SK-MEL-5 (cell line): ENCODE results near the gene SHISA6. TPM values are rescaled to one million over a fixed set of nuclear protein-coding genes. Genes with fewer than 3 reads are reported as not detected.

ENCODE experiments used
- DNase-seq: peaks from one replicate; pipeline ENCODE4 v3.0.0-alpha.2; 2016; ENCODE audit warnings: low read depth, low spot score
- in situ Hi-C: cut with HindIII; loops from 2 replicates; pipeline ENCODE4 v1.10.0; 2016; ENCODE audit warnings: low sequenced_read_pairs, high pct_unique_total_duplicates, low pct_unique_long_range_greater_than_20kb
- total RNA-seq: library from RNA; depleted of rRNA; stranded (reverse); fragments of >200 nt; shearing (Covaris generic); gene quantifications from 2 replicates; pipeline ENCODE4 v1.2.3, GENCODE V29; 2014

SHISA6 gene
- total RNA-seq, 1 experiment from 2014 or later = not detected

DNA sequence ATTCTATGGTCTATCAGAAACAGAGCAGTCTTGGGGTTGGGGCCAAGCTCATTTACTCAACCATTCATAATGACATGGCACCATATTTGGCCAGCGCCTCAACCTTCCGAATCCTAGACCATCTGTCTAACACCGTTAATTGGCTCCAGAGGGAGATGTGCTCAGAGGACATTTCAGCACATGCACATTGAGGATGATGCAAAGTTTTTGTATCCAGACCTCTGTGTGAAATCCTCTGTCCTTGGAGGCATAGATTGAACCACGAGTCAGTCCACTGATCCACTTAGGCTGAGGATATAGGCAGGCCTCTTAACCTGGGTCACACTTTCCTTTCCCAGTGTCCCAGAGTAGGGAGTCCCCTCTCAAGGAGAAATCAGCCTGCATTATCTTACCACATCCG is 85.5 kb downstream of the SHISA6 start:
- no peak for DNase-seq
- in situ Hi-C loops = no loop called here

DNA sequence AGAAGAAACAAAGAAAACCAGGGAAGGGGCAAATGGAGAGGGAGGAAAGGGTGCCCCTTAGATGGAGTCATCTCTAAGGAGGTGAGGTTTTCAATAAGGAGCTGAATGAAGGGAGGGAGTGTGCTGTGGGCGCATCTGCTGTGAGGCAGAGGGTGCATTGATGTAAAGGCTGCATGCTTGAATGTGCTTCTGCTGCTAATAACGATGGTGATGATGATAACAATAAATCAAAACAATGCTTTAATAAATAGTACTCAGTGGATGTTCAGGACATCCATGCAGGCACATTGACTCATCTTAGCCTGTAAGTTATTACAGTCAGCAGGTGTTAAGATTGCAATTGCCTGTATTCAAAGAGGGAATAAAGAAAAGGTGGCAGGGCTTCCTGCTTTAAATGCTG is 87.8 kb downstream of the SHISA6 start:
- no peak for DNase-seq
- in situ Hi-C loops = no loop called here

GRCh38 chr17:11330006-11330405 is 89.0 kb downstream of the SHISA6 start:
- DNase-seq = no peak
- in situ Hi-C loops = no loop called here

GRCh38 chr17:11330826-11331225 is 89.8 kb downstream of the SHISA6 start:
- peak; percentile 2 for DNase-seq
- in situ Hi-C loops = no loop called here

- in situ Hi-C loops = no loop called here
- peak; percentile 45 for DNase-seq
Measured at GRCh38 chr17:11331547-11332513, 90.8 kb downstream of the SHISA6 start.

GRCh38 chr17:11332706-11333105 is 91.7 kb downstream of the SHISA6 start:
- in situ Hi-C loops = no loop called here

GRCh38 chr17:11334493-11334892 is 93.5 kb downstream of the SHISA6 start:
- in situ Hi-C loops = no loop called here
- DNase-seq = no peak

More at GRCh38 chr17:11332706-11333105, 91.7 kb downstream of the SHISA6 start:
- no peak for DNase-seq

DNA sequence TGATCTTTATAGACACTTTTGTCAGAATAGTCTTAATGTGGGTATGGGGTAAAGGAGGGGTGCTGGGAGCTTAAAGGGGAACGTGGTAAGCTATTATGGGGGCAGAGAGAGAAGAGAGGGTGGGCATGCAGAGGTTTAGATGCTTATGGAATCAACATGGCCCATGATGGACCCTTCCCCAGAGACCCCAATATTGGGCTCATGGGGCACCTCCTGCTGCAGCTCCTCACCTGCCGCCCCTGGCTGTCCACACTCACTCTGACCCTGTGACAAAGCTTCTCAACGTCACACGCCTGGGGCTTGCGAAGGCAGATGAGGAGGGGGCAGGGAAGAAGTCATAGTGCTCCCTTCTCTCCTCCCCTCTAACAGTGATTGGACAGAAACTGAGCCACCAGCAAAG is 95.3 kb downstream of the SHISA6 start:
- in situ Hi-C loops = no loop called here
- DNase-seq = no peak

- in situ Hi-C loops = no loop called here
- no peak for DNase-seq
Measured at GRCh38 chr17:11340803-11341202, 99.8 kb downstream of the SHISA6 start.

GRCh38 chr17:11342138-11342537 is 101.1 kb downstream of the SHISA6 start:
- DNase-seq = no peak
- in situ Hi-C loops = no loop called here

- no peak for DNase-seq
Measured at GRCh38 chr17:11349106-11349505, 108.1 kb downstream of the SHISA6 start.

DNA sequence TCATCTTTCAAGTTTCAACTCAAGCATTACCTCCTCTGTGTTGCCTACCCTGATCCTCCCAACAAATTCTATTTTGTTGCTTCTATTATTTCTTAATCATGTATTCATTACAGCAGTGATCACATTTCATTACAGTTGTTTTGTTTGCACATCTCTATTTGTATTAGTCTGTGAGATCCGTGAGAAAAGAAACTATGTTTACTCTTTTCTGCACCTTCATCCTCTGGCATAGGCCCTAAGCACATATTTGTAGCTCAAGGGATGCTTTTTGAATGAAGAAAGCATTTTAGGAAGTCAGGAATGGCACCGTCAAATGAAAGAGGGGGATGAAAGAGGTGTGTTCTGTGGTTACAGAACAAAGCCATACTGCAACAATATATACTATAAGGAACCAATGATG is 110.5 kb downstream of the SHISA6 start:
- in situ Hi-C loops = no loop called here

More at GRCh38 chr17:11349106-11349505, 108.1 kb downstream of the SHISA6 start:
- in situ Hi-C loops = no loop called here

GRCh38 chr17:11353601-11354000 is 112.6 kb downstream of the SHISA6 start:
- in situ Hi-C loops = no loop called here
- DNase-seq = no peak

More for the DNA sequence above, 110.5 kb downstream of the SHISA6 start:
- no peak for DNase-seq

- in situ Hi-C loops = no loop called here
- DNase-seq = no peak
Measured at GRCh38 chr17:11356371-11356770, 115.4 kb downstream of the SHISA6 start.

DNA sequence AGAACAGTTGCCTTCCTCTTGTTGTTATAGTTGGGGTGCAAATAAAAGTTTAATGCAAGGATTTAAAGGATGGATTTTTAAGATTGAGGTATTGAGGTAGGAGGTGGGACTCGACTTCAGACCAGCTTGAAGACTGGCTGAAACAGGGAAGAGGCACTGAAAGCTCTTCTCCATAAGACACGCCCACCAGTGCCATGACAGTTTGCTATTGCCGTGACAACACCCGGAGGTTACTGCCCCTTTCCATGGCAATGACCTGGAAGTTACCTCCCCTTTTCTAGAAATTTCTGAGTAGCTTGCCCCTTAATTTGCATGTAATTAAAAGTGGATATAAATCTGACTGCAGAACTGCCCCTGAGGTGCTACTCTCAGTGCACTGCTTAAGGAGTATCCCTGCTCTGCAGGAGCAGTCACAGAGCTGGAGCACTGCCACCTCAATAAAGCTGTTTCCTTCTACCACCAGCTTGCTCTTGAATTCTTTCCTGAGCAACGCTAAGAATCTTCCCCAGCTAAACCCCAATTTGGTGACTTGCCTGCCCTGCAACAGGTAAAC is 122.6 kb downstream of the SHISA6 start:
- in situ Hi-C loops = no loop called here

DNA sequence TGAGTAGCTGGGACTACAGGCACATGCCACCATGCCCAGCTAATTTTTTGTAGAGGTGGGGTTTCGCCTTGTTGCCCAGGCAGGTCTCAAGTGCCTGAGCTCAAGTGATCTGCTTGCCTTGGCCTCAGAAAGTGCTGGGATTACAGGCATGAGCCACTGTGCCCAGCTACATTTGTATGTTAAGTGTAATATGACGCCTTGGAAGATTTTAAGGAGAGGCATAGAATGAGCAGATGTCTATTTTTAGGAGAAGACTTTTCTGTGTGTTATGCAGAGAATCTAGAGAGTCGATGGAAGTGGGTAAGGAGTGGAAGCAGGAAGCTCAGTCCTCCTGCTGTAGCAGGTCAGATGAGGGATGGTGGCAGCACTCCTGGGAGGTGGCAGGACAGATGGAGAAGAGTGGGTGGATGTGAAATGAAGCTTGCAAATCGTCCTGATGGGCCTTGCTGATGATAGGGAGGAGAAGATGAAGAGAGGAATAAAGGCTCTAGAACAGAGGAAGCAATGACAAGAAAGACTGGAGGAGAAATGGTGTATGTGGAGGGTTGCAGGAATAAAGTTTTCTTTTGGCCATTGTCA is 125.3 kb downstream of the SHISA6 start:
- in situ Hi-C loops = no loop called here
- DNase-seq = no peak

More for the DNA sequence above, 122.6 kb downstream of the SHISA6 start:
- no peak for DNase-seq

GRCh38 chr17:11369575-11369974 is 128.6 kb downstream of the SHISA6 start:
- in situ Hi-C loops = no loop called here
- no peak for DNase-seq

DNA sequence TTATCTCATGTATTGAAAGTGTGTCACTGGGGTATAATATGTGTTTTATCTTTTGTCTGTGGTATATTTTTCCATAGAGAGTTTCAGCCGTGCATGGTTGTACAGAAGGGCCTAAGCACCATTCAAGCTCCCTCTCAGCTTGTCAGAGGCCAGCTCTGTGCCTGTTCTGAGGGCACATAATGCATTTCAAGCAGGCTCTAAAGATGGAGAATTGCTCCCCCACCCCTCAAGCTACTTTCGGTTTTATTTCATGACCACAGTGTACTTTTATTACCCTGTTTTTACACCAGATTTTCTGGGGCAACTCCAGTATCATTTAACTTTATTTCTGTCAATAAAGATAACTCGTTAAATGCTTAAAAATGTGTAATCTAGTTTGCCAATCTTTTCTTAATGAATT is 131.7 kb downstream of the SHISA6 start:
- in situ Hi-C loops = no loop called here
- DNase-seq = no peak
